GM21825 (cell line): ENCODE data around the gene CSAD.

Experiments
- ATAC-seq: cut with Tn5 transposase; IDR thresholded peaks from one replicate; pipeline ENCODE4 v1.9.1; 2021; ENCODE audit warnings: mild to moderate bottlenecking, moderate library complexity; ENCODE audit not compliant: unreplicated experiment

Gene CSAD

GRCh38 chr12:53200107-53200457, 19.4 kb upstream of the CSAD start:
- no peak for ATAC-seq

GRCh38 chr12:53199700-53200099, 19.0 kb upstream of the CSAD start:
- no peak for ATAC-seq

DNA sequence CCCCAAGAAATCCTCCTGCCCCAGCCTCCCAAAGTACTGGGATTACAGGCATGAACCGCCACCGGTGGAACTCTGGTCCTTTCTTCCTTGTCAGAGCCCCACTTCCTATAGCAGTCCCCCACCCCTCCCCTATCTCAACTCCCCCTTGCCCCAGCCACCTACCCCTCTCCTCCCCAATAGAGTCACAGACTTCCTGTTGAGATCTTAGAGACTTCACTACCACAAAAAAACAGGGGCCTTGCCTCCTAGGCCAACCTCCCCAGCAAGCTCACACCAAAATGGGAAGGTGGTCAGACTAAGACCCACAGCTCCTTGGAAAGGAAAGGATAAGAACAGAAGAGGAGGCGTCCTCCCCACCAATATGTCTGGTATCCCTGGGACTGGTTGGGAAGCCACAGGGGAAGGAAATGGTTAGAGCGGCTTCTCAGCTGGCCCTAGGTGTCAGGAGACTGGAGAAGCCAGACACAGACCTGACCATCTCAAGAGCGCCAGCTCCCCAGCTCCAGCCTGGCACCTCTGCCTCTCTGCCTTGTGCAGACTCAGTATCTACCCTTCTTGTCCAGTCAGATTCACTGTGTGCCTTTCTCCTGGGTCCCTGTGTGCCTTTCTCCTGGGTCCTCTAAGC, 17.9 kb upstream of the CSAD start:
- no peak for ATAC-seq

DNA sequence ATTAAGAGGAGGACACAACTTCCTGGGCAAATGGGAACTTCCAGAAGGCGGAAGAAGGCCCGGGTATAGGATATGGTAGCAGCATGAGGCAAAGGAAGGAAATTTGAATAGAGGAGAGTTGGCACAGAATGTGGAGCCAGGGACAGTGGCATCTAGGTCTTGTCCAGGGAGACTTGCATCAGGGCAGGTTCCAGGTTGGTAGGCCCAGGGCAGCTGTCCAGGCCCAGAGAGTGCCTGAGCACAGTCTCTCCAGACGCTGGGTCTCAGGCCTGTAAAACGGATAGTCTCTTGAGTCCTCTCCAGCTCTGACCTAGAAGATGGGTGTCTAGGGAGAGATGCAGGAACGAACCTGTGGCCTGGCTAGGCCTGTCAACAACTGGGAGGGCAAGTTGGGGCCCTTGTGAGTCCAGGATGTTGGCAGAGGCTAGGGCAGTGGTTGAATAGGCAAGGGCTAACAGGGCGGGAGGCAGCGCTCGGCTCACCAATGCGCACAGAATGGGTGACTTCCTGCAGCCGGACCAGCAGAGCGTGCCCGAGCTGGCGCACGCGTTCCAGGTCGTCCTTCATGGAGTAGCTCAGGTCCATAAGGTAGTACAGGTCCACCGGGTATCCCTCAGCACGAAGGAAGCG, 16.4 kb upstream of the CSAD start:
- ATAC-seq: no peak

- ATAC-seq: no peak
Observed at GRCh38 chr12:53196486-53196885, 15.8 kb upstream of the CSAD start.

GRCh38 chr12:53195516-53196420, 15.0 kb upstream of the CSAD start:
- ATAC-seq: no peak

GRCh38 chr12:53194973-53195372, 14.2 kb upstream of the CSAD start:
- no peak for ATAC-seq

DNA sequence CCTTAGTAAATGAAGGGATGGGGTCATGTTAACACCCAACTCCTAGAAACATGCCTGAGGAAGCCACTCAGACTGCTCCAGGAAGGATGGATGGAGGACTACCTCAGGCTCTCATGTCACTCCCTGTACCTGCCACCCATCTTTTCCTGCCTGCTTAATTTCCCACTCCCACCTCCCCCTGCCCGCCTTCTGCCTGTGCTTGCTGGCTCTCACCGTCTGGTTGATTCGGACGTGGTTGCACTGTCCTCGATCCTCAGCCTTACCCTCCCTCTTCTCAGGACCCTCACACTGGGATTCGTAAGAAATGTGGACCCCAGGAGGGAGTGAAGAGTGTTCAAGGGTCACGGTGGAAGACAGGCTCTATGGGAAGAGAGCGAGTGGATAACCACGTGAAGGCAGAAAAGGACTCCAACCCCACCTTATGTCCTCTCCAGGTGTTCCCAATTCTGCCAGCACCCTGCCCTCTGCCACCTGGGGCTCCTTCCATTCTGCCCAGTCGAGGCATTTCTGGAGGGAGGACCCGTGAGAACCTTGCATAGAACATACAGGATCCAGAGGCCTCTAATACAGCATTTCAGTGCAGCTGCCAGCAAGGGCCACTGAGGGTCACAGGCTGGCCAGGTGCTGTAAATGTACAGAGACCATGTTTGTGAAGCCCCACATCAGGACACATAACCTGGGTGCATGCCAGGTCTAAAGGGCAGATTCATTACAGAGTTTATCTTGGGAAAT, 13.4 kb upstream of the CSAD start:
- ATAC-seq: no peak

GRCh38 chr12:53193040-53193439, 12.3 kb upstream of the CSAD start:
- ATAC-seq: no peak

DNA sequence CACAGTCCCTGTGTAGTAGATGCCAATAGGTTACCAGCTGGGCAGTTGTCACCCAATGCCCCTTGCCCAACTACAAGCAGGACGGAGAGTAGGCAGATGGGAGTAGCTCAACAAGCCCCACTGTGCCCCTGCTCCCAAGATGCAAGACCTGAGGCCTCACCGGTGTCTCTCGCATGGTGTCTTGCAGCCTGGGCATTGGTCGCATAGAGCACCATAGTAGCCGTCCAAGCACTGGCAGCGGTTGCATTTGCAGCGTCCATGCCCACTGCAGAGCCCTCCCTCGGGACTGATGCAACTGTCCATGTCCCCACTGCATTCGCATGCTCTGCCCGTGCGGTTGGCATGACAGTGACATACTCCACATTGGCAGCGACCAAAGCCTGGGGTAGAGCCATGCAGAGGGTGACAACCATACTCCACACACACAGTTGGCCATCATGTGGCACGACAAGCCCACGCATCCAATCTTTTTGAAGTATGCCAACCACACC, 11.9 kb upstream of the CSAD start:
- ATAC-seq: no peak

- ATAC-seq: no peak
Observed at GRCh38 chr12:53191885-53192530, 11.3 kb upstream of the CSAD start.

- no peak for ATAC-seq
Observed at GRCh38 chr12:53191096-53191884, 10.6 kb upstream of the CSAD start.

DNA sequence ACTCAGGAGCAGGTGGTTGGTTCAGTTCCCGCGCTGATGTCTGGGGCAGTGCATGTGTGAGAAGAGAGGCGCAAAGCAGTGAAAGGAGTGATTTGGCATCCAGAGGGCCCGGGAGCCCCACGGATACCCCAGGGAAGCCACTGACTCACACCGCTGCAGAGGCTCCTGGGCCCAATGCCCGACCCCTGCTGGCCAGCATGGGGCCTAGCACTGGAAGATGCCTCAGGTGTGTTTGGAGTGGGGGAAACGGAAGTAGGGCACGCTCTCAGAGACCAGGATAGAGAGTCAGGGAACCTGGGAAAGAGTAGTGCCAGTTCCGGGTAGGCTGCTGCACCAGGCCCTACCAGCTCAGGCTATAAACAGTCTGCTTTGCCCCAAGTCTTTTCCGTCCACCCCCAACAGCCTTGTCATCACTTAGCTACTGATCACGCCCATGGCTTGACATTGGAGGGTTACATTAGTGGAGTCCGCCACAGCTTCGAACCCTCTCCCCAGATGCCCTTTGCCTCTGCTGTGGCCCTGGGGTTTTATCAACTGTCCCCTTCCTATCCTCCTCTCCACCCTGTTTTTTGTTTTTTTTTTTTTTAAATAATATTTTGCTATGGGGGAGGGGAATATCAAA, 9.5 kb upstream of the CSAD start:
- ATAC-seq: no peak

- ATAC-seq: no peak
Observed at GRCh38 chr12:53187145-53187899, 6.6 kb upstream of the CSAD start.

- ATAC-seq: no peak
Observed at GRCh38 chr12:53186745-53187144, 6.0 kb upstream of the CSAD start.

DNA sequence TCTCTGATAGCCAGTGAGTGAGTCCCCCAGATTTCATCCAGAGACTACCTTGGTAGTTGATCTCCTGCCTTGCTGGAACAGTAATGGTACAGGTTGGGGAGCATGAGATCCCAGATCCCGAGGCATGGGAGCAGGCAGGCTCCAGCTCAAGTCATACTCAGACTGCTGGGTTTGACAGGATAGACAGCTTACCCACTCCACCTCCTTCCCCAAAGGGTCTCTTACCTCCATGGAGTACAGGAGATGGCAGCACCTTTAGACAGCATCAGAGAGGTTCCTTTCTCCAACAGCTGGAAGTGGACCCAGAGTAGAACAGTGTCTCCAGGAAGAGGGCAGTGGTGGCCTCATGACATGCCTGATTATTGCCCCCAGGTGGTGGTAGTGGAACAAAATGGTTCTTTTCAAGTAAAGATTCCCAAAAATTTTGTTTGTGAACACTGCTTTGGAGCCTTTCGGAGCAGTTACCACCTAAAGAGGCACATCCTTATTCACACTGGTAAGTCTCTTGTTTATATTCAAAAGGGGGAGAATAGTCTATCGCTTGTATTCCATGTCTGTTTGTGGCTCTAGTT, 4.9 kb upstream of the CSAD start:
- no peak for ATAC-seq

- ATAC-seq: no peak
Observed at GRCh38 chr12:53184828-53185227, 4.1 kb upstream of the CSAD start.

GRCh38 chr12:53182903-53183302, 2.2 kb upstream of the CSAD start:
- ATAC-seq: no peak
